ENCODE results near the gene WASF3.

Gene WASF3

GRCh38 chr13:26585136-26585535 is 27.7 kb downstream of the WASF3 start:
- DNase-seq (ENCODE audit: low read depth in 1 of 2, low spot score in 1 of 2): no peak

- no peak for DNase-seq (ENCODE audit: low read depth in 1 of 2, low spot score in 1 of 2)
Measured at GRCh38 chr13:26587251-26587650, 29.8 kb downstream of the WASF3 start.

DNA sequence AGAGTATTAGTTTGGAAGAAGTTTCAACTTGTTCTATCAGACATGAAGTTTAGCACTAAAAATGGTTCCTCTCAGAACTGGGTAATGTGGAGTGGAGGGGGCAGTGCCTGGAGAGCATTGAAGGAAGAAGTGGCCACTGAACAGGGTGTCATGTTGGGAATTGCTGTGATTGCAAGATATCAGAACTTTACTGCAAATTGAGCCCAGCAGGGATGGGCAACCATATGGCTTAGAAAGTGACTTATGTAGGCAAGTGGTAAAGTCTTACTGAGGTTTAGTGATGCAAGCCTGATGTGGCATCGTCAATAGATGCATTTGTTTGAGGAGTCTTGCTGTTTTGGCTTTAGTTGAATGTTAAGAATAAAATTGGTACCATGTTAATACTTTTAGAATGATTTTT is 31.7 kb downstream of the WASF3 start:
- no peak for DNase-seq (ENCODE audit: low read depth in 1 of 2, low spot score in 1 of 2)

- no peak for DNase-seq (ENCODE audit: low read depth in 1 of 2, low spot score in 1 of 2)
Measured at GRCh38 chr13:26589754-26590153, 32.3 kb downstream of the WASF3 start.

DNA sequence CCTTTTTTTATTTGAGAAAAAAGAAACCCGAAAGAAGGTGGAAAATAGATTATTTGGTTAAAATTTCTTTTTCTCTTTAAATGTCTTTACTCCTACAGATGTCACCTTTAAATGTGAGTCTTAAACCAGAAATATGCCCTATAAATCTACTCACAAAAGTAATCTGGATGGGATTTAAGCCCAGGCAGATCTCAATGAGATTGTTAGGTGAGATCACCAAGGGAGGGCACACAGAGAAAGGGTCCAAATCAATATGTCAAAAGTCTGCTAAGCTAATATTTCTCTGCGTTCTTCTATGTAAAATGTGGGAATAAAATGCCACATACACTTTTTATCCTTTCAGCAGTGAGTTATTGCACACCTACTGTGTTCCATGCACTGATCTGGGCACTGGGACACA is 32.9 kb downstream of the WASF3 start:
- DNase-seq (ENCODE audit: low read depth in 1 of 2, low spot score in 1 of 2): no peak

DNA sequence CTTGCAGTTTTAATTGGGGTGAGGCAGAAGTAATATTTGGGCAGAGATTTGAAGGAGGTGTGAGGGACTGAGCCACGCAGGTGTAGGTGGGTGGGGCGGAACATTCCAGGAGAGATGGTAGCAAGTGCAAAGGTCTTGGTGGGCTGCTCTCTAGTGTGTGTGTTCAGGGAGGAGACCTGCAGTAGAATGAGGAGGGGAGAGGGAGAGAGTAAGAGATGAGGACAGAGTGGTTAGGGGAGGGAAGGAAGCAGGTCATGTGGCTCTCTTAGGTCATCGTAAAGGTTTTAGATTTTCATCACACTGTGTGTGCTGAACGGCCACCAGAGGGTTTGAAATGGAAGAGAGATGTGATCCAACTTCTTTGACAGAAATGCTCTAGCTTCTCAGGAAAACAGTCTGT is 33.5 kb downstream of the WASF3 start:
- DNase-seq (ENCODE audit: low read depth in 1 of 2, low spot score in 1 of 2): no peak

DNA sequence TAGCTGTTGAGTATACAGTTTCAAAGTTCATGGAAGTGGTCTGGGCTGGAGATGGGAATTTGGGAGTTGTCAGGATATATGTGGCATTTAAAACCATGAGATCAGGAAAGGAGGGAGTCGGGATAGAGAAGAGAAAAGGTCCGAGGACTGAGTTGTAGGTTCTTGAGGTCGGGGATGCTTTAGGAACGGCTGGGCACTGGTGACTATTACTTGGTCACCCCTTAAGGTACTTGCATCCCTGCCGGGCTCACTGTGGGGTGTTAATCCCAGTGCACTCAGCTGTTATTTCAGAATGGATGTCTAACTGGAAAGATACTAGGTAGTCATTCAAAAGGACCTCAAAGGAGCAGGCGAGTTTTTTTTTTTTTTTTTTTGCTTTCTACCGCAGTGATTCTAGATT is 34.2 kb downstream of the WASF3 start:
- DNase-seq (ENCODE audit: low read depth in 1 of 2, low spot score in 1 of 2): no peak

GRCh38 chr13:26593661-26594060 is 36.2 kb downstream of the WASF3 start:
- DNase-seq (ENCODE audit: low read depth in 1 of 2, low spot score in 1 of 2): no peak

DNA sequence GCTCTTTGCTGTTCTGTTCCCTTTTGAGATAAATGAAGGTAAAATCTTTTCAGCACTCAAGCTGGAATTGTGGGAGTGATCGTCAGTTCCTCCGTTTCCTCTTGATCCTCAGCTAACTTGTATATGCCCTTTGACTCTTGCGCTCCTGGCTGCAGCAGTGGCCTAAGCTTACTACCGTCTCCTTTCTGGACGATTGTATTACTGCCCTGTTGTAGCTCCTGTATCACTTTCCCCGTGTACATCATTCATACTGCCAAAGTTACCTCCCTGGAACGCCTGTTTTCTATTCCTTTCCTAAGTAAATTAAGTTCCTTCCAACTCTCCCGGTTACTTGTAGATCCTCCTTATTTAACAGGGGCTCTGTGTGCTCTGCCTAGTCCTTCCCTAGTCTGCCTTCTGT is 36.9 kb downstream of the WASF3 start:
- DNase-seq (ENCODE audit: low read depth in 1 of 2, low spot score in 1 of 2): no peak

GRCh38 chr13:26596458-26596857 is 39.0 kb downstream of the WASF3 start:
- no peak for DNase-seq (ENCODE audit: low read depth in 1 of 2, low spot score in 1 of 2)

GRCh38 chr13:26599403-26599802 is 41.9 kb downstream of the WASF3 start:
- DNase-seq (ENCODE audit: low read depth in 1 of 2, low spot score in 1 of 2): no peak

DNA sequence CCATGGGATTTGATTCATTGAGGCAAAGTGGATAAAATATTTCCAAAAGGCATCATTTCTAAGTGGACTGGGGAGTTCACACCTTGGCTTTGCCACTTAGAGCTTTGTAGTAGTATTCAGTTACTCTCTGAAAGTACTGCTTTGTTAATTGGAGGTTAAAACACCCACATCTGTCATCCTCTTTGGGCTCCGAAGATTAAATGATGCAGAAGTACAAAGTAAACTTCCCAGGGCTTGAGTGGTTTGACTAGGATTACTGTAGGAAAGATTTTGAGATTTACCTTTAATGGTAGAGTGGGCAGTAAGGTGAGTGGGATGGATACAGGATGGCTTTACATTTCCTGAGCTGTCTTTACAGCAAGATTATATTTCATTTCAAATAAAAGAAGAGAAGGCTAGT is 42.4 kb downstream of the WASF3 start:
- DNase-seq (ENCODE audit: low read depth in 1 of 2, low spot score in 1 of 2): no peak

DNA sequence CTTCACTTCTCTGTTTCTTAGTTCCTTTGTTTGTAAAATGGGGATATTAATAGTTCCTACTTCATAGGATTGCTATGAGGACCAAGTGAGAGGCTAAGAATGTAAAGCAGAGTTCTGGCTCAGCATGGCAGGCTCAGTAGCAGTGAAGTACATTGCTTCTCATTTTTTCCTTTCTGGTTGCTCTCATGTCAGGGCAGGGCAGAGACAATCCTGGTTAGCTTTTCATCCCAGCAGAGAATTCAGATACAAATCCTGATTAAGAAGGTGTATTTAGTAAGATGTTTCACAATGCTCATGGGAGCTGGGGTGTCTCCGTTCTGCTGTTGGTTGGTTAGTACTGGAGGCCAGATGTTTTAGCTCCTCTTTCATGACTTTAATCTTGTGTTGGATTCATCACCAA is 42.9 kb downstream of the WASF3 start:
- DNase-seq (ENCODE audit: low read depth in 1 of 2, low spot score in 1 of 2): no peak

DNA sequence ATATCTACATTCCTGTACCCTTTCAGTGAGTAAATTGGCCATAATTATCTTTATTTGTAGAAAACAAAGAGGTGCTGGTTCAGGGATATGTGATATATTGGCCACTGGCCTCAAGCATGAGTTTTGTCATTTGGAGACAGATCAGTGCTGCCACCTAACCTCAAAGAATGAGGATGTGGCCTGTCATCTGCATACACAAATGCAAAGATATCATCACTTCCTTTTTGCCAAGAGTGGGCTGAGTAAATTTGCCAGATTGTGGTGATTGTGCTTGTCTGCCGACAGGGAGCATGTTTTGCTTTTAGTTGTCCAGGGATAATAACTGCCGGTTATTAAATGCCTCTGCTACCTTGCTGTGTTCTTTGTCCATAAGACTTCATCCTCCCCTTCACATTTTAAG is 44.2 kb downstream of the WASF3 start:
- DNase-seq (ENCODE audit: low read depth in 1 of 2, low spot score in 1 of 2): no peak

- no peak for DNase-seq (ENCODE audit: low read depth in 1 of 2, low spot score in 1 of 2)
Measured at GRCh38 chr13:26602783-26603182, 45.3 kb downstream of the WASF3 start.

DNA sequence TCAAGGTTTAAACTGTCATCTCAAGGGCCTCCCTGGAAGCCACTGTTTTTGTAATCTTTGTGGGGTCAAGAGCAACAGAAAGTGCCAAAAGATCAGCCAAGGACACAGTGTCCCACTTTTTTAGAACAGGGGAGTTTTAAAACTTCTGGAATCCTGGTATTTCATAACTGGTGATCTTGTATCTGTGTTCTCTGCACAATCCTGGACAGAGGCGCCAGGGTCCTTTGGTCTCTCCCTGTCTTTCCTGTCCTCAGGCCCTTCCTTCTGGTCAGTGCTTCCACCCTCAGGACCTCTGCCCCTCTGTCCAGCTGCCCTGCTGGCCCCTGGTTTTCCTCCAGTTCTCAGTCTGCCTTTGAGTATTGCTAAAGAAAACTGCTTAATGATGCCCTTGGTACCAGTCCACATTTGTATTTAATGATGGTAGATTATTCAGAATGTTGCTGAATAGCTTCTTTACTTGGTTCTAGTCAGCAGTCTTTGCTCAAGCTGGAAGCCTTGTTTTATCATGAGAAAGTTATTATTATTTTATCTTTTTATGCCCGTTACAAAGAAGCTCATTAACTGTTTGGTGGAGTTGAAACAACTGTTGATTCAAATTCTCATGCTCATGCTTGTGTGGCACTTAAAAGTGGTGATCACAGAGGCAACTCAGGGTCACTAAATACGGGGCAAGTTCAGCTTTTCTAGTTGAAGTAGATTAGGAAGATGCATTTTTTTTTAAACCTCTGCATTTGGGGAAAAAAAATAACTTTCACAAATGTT is 47.5 kb downstream of the WASF3 start:
- DNase-seq (ENCODE audit: low read depth in 1 of 2, low spot score in 1 of 2): no peak

- DNase-seq (ENCODE audit: low read depth in 1 of 2, low spot score in 1 of 2): no peak
Measured at GRCh38 chr13:26605845-26606244, 48.4 kb downstream of the WASF3 start.

DNA sequence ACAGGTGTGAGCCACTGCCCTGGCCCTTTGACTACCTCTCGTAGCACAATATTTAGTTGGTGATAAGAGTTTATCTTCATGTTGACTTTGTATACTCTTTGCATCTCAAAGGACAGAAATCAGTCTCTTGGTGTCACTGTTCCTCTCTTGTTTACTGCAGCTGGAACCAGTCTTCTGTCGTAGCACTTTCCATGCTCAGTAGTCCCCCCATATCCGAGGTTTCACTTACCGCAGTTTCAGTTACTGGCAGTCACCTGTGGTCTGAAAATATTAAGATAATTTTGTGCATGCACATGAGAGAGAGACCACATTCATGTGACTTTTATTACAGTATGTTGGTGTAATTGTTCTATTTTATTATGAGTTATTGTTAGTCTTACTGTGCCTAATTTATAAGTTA is 49.1 kb downstream of the WASF3 start:
- no peak for DNase-seq (ENCODE audit: low read depth in 1 of 2, low spot score in 1 of 2)

GRCh38 chr13:26614721-26615120 is 57.2 kb downstream of the WASF3 start:
- DNase-seq (ENCODE audit: low read depth in 1 of 2, low spot score in 1 of 2): no peak

- no peak for DNase-seq (ENCODE audit: low read depth in 1 of 2, low spot score in 1 of 2)
Measured at GRCh38 chr13:26616126-26616525, 58.6 kb downstream of the WASF3 start.

DNA sequence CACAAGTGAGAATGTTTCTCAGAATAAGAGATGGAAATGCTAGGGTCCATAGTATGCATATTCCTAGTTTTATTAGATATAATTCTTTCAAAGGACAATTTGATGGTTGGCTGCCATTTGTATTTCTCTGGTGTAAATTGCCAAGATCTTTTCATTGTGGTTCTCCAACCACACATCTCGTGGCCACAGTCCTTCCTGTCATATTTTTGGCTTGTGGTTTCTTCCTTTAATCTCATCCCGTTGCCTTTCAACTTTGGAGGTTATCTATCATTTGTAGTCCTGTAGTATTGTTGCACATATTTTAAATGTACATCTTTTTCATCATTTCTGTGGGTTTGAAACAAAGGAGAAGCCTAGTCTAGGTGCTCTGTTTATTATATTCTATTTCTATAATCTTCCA is 61.2 kb downstream of the WASF3 start:
- no peak for DNase-seq (ENCODE audit: low read depth in 1 of 2, low spot score in 1 of 2)

DNA sequence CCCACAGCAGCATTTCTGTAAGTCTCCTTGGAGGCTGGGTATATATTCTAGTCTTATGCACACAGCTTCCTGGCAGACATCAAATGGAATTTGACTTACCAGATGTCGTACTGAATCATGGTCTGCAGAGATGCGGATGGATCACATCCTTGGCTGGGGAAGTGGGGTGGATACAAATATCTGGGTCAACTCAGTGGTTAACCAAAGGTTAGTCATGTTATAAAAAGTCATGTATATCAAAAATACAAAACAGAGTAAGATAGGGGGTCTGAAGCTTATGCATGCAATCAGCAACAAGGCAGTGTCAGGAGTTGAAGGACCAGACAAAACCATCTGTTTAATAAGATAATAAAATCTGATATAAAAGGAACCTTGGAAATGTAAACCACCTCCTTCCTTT is 61.9 kb downstream of the WASF3 start:
- no peak for DNase-seq (ENCODE audit: low read depth in 1 of 2, low spot score in 1 of 2)

DNA sequence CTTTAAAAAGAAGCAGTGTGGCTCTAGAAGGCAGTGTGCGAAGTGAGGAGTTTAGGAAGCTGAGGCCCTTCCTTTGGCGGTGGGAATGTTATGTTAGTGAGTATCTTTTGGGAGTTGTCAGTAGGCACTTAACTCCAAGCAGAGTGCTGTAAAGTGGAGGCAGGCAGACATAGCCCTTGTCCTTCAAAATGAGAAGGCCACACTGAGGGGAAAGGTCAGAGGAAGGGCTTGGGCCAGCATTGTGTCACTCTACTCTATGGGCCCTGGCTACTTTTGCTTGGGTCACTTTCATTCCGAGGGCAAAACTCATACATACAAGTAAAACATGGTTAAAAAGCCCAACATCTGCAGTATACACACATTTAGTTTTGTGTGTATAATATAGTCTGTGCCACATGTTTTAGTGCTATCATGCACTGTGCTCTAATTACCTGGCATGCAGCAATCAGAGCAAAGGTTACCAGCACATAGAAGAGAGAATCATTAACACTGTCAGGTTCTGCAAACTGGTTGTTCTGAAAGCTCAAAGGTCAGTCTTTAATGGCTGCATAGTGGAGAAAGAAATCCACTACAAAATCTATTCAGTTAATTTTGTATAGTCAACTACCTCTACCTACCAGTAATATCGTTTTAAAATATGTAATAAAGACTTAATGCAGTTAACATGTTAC is 64.4 kb downstream of the WASF3 start:
- DNase-seq (ENCODE audit: low read depth in 1 of 2, low spot score in 1 of 2): no peak
